Stomach smooth muscle (tissue), 2 donors: Measurements from ENCODE around the gene EXOC1.

ENCODE experiments used
- H3K27ac ChIP-seq: one replicate; pipeline ENCODE4 v1.7.0; 2013; ENCODE audit warnings: mild to moderate bottlenecking, low read length, inconsistent platforms
- H3K27me3 ChIP-seq, 2 donors: one replicate each; pipeline ENCODE4 v1.7.0; 2013; ENCODE audit warnings: low read length in 2 of 2; ENCODE audit not compliant: insufficient read depth in 2 of 2, control insufficient read depth in 1 of 2
- H3K36me3 ChIP-seq, 2 donors: one replicate each; pipeline ENCODE4 v1.7.0; 2013; ENCODE audit warnings: low read length in 2 of 2; ENCODE audit not compliant: control insufficient read depth in 2 of 2, insufficient read depth in 2 of 2
- H3K4me1 ChIP-seq: one replicate; pipeline ENCODE4 v1.7.0; 2013; ENCODE audit warnings: low read length; ENCODE audit not compliant: control insufficient read depth, insufficient read depth
- H3K4me3 ChIP-seq, 2 donors: one replicate each; pipeline ENCODE4 v1.7.0; 2013; ENCODE audit warnings: low read length in 2 of 2
- H3K9ac ChIP-seq, 2 donors: one replicate each; pipeline ENCODE4 v1.7.0; 2013; ENCODE audit warnings: low read length in 2 of 2, mild to moderate bottlenecking in 1 of 2
- H3K9me3 ChIP-seq, 2 donors: one replicate each; pipeline ENCODE4 v1.7.0; 2013; ENCODE audit warnings: low read length in 2 of 2; ENCODE audit not compliant: control insufficient read depth in 2 of 2
- donor health status: healthy.
- donor health status: Pancreatic carcinoma.

Gene EXOC1

GRCh38 chr4:55853484-55854046 lies at the start of gene EXOC1:
EXOC1 (plus strand) TSS chr4:55853648; CDS start chr4:55858324, 4,676 bp downstream.
- Histone ChIP-seq H3K27me3 (peaks cover 0 to 2% of the 10 kb centered on the region in 2 donors), H3K36me3 (no peaks in the 10 kb centered on the region), H3K4me3 (peak within 1 kb of the TSS; percentile 92 to 97), H3K4me1 (no peaks in the 10 kb centered on the region), H3K27ac (peak within 1 kb of the TSS; percentile 78), H3K9ac (peak within 1 kb of the TSS; percentile 91 to 92), H3K9me3 (no peaks in the 10 kb centered on the region)

GRCh38 chr4:55807556-55807955 lies 45.9 kb upstream of the EXOC1 start:
- Histone ChIP-seq H3K27me3 (no peaks in the 10 kb centered on the region), H3K9ac (no peak overlapping the region), H3K4me1 (no peaks in the 10 kb centered on the region), H3K36me3 (no peaks in the 10 kb centered on the region), H3K9me3 (no peaks in the 10 kb centered on the region), H3K4me3 (no peak overlapping the region), H3K27ac (no peak overlapping the region)

GRCh38 chr4:55808186-55808585 lies 45.3 kb upstream of the EXOC1 start:
- no peak overlapping the region for H3K4me3 ChIP-seq
- H3K27me3 ChIP-seq, result no peaks in the 10 kb centered on the region
- H3K27ac ChIP-seq, result no peak overlapping the region

GRCh38 chr4:55808632-55809031 lies 44.8 kb upstream of the EXOC1 start:
- H3K4me1 ChIP-seq, result no peaks in the 10 kb centered on the region
- H3K9ac ChIP-seq, result no peak overlapping the region
- no peak overlapping the region for H3K4me3 ChIP-seq
- no peaks in the 10 kb centered on the region for H3K9me3 ChIP-seq
- no peaks in the 10 kb centered on the region for H3K36me3 ChIP-seq
- H3K27me3 ChIP-seq, result no peaks in the 10 kb centered on the region
- H3K27ac ChIP-seq, result no peak overlapping the region

More at GRCh38 chr4:55808186-55808585, 45.3 kb upstream of the EXOC1 start:
- no peaks in the 10 kb centered on the region for H3K9me3 ChIP-seq
- H3K36me3 ChIP-seq, result no peaks in the 10 kb centered on the region
- H3K9ac ChIP-seq, result no peak overlapping the region
- H3K4me1 ChIP-seq, result no peaks in the 10 kb centered on the region

- Histone ChIP-seq H3K4me1 (peaks cover 3% of the 10 kb centered on the region), H3K36me3 (no peaks in the 10 kb centered on the region), H3K9me3 (peaks cover 0 to 3% of the 10 kb centered on the region in 2 donors), H3K27ac (no peak overlapping the region), H3K9ac (no peak overlapping the region), H3K27me3 (no peaks in the 10 kb centered on the region), H3K4me3 (no peak overlapping the region)
Observed at GRCh38 chr4:55817691-55818090, 35.8 kb upstream of the EXOC1 start.

GRCh38 chr4:55819634-55820033 lies 33.8 kb upstream of the EXOC1 start, which contains the start of gene EXOC1L:
EXOC1L (plus strand) TSS chr4:55819790; CDS start chr4:55820027, 237 bp downstream.
- peak within 1 kb of the TSS in 1 of 2 donors; percentile 54 for H3K4me3 ChIP-seq
- no peak within 1 kb of the TSS for H3K9ac ChIP-seq
- H3K9me3 ChIP-seq, result peaks cover 0 to 3% of the 10 kb centered on the region in 2 donors
- no peak within 1 kb of the TSS for H3K27ac ChIP-seq
- peaks cover 3% of the 10 kb centered on the region for H3K4me1 ChIP-seq
- peaks cover 0 to 1% of the 10 kb centered on the region in 2 donors for H3K27me3 ChIP-seq
- H3K36me3 ChIP-seq, result no peaks in the 10 kb centered on the region

GRCh38 chr4:55820279-55820678 lies 33.2 kb upstream of the EXOC1 start:
- Histone ChIP-seq H3K36me3 (no peaks in the 10 kb centered on the region), H3K9ac (no peak overlapping the region)

GRCh38 chr4:55822329-55822728 lies 31.1 kb upstream of the EXOC1 start:
- no peaks in the 10 kb centered on the region for H3K36me3 ChIP-seq
- peaks cover 3% of the 10 kb centered on the region for H3K4me1 ChIP-seq
- peaks cover 0 to 3% of the 10 kb centered on the region in 2 donors for H3K9me3 ChIP-seq
- no peak overlapping the region for H3K4me3 ChIP-seq
- H3K27ac ChIP-seq, result no peak overlapping the region
- peaks cover 2 to 3% of the 10 kb centered on the region in 2 donors for H3K27me3 ChIP-seq
- no peak overlapping the region for H3K9ac ChIP-seq

More at GRCh38 chr4:55820279-55820678, 33.2 kb upstream of the EXOC1 start:
- Histone ChIP-seq H3K27me3 (peaks cover 0 to 3% of the 10 kb centered on the region in 2 donors), H3K9me3 (peaks cover 0 to 3% of the 10 kb centered on the region in 2 donors), H3K4me3 (no peak overlapping the region), H3K4me1 (peaks cover 3% of the 10 kb centered on the region), H3K27ac (no peak overlapping the region)

GRCh38 chr4:55824865-55825264 lies 28.6 kb upstream of the EXOC1 start:
- Histone ChIP-seq H3K9ac (no peak overlapping the region), H3K9me3 (no peaks in the 10 kb centered on the region), H3K27ac (no peak overlapping the region), H3K36me3 (no peaks in the 10 kb centered on the region), H3K4me1 (no peaks in the 10 kb centered on the region), H3K27me3 (peaks cover 2 to 3% of the 10 kb centered on the region in 2 donors), H3K4me3 (no peak overlapping the region)

- H3K27me3 ChIP-seq, result peaks cover 2 to 3% of the 10 kb centered on the region in 2 donors
- no peaks in the 10 kb centered on the region for H3K36me3 ChIP-seq
- no peak overlapping the region for H3K4me3 ChIP-seq
- H3K4me1 ChIP-seq, result no peaks in the 10 kb centered on the region
- no peak overlapping the region for H3K27ac ChIP-seq
- no peak overlapping the region for H3K9ac ChIP-seq
- H3K9me3 ChIP-seq, result no peaks in the 10 kb centered on the region
Observed at GRCh38 chr4:55826986-55827385, 26.5 kb upstream of the EXOC1 start.

- no peaks in the 10 kb centered on the region for H3K36me3 ChIP-seq
- H3K9ac ChIP-seq, result no peak overlapping the region
- H3K27ac ChIP-seq, result no peak overlapping the region
- H3K9me3 ChIP-seq, result no peaks in the 10 kb centered on the region
- no peak overlapping the region for H3K4me3 ChIP-seq
- H3K4me1 ChIP-seq, result no peaks in the 10 kb centered on the region
- peaks cover 2 to 3% of the 10 kb centered on the region in 2 donors for H3K27me3 ChIP-seq
Observed at GRCh38 chr4:55827582-55827981, 25.9 kb upstream of the EXOC1 start.
